ENCODE data around the gene PLGLB1.
"Not testable (repeated sequence)": the region's sequence is repeated elsewhere in the genome, so short reads cannot be mapped to it uniquely, and the experiment has no call there.

PLGLB1 gene

DNA sequence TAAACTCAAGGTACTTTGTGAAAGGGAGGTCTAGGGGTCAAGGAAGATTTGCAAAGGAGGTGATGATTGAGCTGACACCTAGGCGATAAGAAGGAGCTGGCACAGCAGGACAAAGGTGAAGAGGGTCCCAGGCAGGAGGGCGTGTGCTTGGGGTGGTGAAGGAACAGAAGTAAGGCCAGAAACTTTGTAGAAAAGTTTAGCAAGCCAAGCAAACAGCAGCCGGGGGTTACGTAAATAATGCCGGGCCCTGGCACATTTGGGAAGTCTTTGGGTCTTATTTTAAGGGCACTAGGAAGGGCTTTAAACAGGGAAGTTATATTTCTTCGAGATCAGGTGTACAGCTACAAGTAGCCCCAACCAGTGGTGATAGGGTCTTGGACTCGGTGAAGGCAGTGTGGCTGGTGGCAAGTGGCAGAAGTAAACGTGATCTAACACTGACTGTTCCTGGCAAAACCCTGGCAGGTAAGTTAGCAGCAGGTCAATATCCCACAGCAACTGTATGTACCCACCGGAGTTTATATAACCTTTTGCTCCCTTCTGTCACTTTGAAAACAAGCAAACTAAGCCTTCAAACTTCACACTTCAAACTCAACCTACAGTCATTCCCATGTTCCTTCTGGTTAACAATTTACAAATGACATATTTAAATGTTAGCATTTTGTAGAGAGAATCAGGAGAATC is 7.0 kb downstream of the PLGLB1 start:
- H3K9ac ChIP-seq (ENCODE audit: low read depth, low read length); H3K36me3 ChIP-seq (ENCODE audit: insufficient read depth, low read length); H3K9me3 ChIP-seq (ENCODE audit: control insufficient read depth, insufficient read depth, low read length); H3K4me1 ChIP-seq (ENCODE audit: insufficient read depth, low read length): not testable (repeated sequence)

DNA sequence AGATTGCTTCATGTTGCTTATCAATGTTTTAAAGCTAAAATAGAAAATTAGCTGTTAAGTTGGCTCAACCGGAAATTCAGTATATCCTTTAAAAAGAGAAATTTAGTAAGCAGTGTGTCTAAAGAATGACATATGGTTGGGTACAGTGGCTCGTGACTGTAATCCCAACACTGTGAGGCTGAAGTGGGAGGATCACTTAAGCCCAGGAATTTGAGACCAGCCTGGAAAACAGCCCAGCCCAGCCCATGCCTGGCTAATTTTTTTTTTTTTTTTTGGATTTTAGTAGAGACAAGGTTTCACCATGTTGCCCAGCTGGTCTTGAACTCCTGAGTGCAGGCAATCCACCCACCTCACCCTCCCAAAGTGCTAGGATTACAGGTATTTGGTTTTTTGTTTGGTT is 17.2 kb downstream of the PLGLB1 start:
- H3K36me3 ChIP-seq (ENCODE audit: insufficient read depth, low read length); H3K4me1 ChIP-seq (ENCODE audit: insufficient read depth, low read length); H3K9me3 ChIP-seq (ENCODE audit: control insufficient read depth, insufficient read depth, low read length); H3K9ac ChIP-seq (ENCODE audit: low read depth, low read length): not testable (repeated sequence)
